ENCODE measurements around the gene TM4SF4.

The TM4SF4 gene

DNA sequence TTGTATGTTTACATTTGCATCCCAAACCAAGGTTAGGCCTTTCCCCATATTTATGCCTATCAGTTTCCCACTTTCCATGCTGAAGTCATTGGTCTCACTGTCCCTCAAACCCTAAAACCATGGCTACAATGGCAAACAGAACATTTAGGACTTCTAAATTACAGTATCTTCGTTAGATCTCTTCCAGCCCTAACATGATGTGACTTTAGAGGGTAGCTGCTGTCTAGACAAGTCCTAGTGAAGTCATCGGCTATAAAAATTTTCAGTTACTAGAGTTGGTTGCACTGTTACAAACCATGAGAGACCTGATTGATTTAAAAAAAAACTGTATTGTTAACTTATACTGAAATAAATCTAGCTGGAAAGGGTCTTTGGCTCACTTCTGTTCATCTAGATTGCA is 54.6 kb downstream of the TM4SF4 start:
- Histone ChIP-seq H4K8ac (ENCODE audit: low read depth, low read length) (no peak overlapping the region), H3K79me1 (ENCODE audit: low read length) (peaks cover 2% of the 10 kb centered on the region), H3K9ac (ENCODE audit: low read length) (no peak overlapping the region), H2BK12ac (ENCODE audit: low read length) (no peak overlapping the region), H2AFZ (ENCODE audit: insufficient read depth, low read length, poor library complexity) (no peak overlapping the region), H2BK120ac (ENCODE audit: insufficient read depth, low read length, poor library complexity) (no peak overlapping the region), H4K91ac (ENCODE audit: low read depth, low read length) (no peak overlapping the region), H3K4me3 (ENCODE audit: low read depth, low read length) (no peak overlapping the region), H3K79me2 (ENCODE audit: control insufficient read depth, insufficient read depth, low read length, poor library complexity) (peaks cover 3% of the 10 kb centered on the region), H3K4ac (ENCODE audit: low read depth, low read length) (no peak overlapping the region), H2AK5ac (ENCODE audit: low read length) (no peak overlapping the region), H3K4me2 (ENCODE audit: low read length) (no peak overlapping the region), H3K4me1 (ENCODE audit: control insufficient read depth in 1 of 2, insufficient read depth in 2 of 2, low read length in 2 of 2) (peaks cover 2 to 5% of the 10 kb centered on the region in 2 experiments), H3K27ac (ENCODE audit: low read depth, low read length) (peak overlapping the region; percentile 46), H3K27me3 (ENCODE audit: insufficient read depth, low read length) (no peaks in the 10 kb centered on the region), H3K9me3 (ENCODE audit: insufficient read depth, low read depth, low read length) (no peaks in the 10 kb centered on the region), H3K14ac (ENCODE audit: low read length) (no peak overlapping the region), H3K36me3 (ENCODE audit: control insufficient read depth in 1 of 2, insufficient read depth in 2 of 2, low read length in 2 of 2) (peaks cover 0 to 6% of the 10 kb centered on the region in 2 experiments), H4K12ac (ENCODE audit: low read depth, low read length) (no peak overlapping the region), H2BK5ac (ENCODE audit: low read depth, low read length, poor library complexity) (no peak overlapping the region), H3K23ac (ENCODE audit: low read length) (no peak overlapping the region), H3K18ac (ENCODE audit: low read length) (no peak overlapping the region)
- WGBS (ENCODE audit: extremely low coverage, insufficient coverage, insufficient read length) = no CpG with 5 or more reads among the region's 2 CpGs
- DNase-seq = no peak

DNA sequence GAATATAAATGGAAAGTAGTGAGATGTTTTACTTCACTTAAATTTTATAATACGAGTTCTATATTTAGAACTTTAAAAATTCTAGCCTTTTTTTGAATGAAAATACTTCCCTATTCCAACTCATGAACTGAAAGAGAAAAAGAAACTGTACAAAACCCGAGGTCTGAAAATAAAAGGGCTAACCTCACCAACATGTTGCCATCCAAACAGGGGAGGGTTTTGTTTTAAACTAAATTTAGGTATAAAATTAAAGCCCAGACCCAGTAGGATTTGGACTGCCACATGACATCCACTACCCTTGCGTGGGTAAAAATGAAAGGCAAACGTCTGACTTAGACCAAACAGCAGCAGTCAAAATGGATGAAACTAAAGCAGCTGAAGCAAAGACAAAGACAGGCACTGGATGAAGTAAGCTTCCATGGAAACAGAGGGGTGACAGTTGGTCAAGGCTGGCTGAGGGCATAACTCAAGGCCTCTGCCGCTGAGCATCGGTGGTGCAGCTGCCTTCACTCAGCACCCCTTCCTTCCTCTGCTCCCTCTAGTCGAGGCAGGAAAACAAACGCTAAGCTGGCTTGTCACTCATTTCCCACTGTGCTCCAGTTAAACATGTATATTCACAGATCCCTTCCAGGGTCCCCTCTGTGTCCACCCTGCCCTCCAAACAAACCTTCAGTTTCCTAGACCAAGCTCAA is 58.1 kb downstream of the TM4SF4 start:
- Histone ChIP-seq H3K4me1 (ENCODE audit: control insufficient read depth in 1 of 2, insufficient read depth in 2 of 2, low read length in 2 of 2) (peaks cover 5 to 16% of the 10 kb centered on the region in 2 experiments), H3K4me3 (ENCODE audit: low read depth, low read length) (no peak overlapping the region), H3K14ac (ENCODE audit: low read length) (peak overlapping the region; percentile 35), H3K79me1 (ENCODE audit: low read length) (peaks cover 4% of the 10 kb centered on the region), H3K4me2 (ENCODE audit: low read length) (no peak overlapping the region), H3K18ac (ENCODE audit: low read length) (peak overlapping the region; percentile 5), H3K9ac (ENCODE audit: low read length) (peak overlapping the region; percentile 41), H2AFZ (ENCODE audit: insufficient read depth, low read length, poor library complexity) (peak overlapping the region; percentile 38), H4K8ac (ENCODE audit: low read depth, low read length) (peak overlapping the region; percentile 2), H2BK120ac (ENCODE audit: insufficient read depth, low read length, poor library complexity) (peak overlapping the region; percentile 31), H2AK5ac (ENCODE audit: low read length) (peak overlapping the region; percentile 23), H3K36me3 (ENCODE audit: control insufficient read depth in 1 of 2, insufficient read depth in 2 of 2, low read length in 2 of 2) (peaks cover 0 to 4% of the 10 kb centered on the region in 2 experiments), H3K9me3 (ENCODE audit: insufficient read depth, low read depth, low read length) (no peaks in the 10 kb centered on the region), H3K4ac (ENCODE audit: low read depth, low read length) (peak overlapping the region; percentile 17), H4K12ac (ENCODE audit: low read depth, low read length) (no peak overlapping the region), H2BK5ac (ENCODE audit: low read depth, low read length, poor library complexity) (no peak overlapping the region), H3K27me3 (ENCODE audit: insufficient read depth, low read length) (no peaks in the 10 kb centered on the region), H3K79me2 (ENCODE audit: control insufficient read depth, insufficient read depth, low read length, poor library complexity) (peaks cover 3% of the 10 kb centered on the region), H2BK12ac (ENCODE audit: low read length) (peak overlapping the region; percentile 51), H3K27ac (ENCODE audit: low read depth, low read length) (no peak overlapping the region), H3K23ac (ENCODE audit: low read length) (no peak overlapping the region), H4K91ac (ENCODE audit: low read depth, low read length) (no peak overlapping the region)
- no CpG with 5 or more reads among the region's 8 CpGs for WGBS (ENCODE audit: extremely low coverage, insufficient coverage, insufficient read length)
- DNase-seq = no peak

DNA sequence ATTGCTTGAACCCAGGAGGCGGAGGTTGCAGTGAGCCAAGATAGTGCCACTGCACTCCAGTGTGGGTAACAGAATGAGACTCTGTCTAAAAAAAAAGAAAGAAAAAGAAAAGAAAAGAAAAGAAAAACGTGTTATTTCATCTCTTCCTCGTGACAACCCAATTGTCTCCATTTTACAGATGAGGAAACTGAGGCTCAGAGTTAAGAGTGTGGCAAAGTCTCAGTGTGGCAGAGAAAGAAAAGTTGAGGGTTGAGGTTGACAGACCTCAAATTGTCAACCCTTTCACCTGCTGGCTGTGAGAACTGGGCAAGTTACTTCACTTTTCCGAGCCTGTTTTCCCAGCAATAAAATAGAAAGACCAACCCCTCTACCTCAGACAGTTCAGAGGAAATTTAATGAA is 59.6 kb downstream of the TM4SF4 start:
- H4K91ac ChIP-seq (ENCODE audit: low read depth, low read length) = no peak overlapping the region
- no peak overlapping the region for H3K27ac ChIP-seq (ENCODE audit: low read depth, low read length)
- WGBS (ENCODE audit: extremely low coverage, insufficient coverage, insufficient read length) = no CpG with 5 or more reads among the region's 4 CpGs

DNA sequence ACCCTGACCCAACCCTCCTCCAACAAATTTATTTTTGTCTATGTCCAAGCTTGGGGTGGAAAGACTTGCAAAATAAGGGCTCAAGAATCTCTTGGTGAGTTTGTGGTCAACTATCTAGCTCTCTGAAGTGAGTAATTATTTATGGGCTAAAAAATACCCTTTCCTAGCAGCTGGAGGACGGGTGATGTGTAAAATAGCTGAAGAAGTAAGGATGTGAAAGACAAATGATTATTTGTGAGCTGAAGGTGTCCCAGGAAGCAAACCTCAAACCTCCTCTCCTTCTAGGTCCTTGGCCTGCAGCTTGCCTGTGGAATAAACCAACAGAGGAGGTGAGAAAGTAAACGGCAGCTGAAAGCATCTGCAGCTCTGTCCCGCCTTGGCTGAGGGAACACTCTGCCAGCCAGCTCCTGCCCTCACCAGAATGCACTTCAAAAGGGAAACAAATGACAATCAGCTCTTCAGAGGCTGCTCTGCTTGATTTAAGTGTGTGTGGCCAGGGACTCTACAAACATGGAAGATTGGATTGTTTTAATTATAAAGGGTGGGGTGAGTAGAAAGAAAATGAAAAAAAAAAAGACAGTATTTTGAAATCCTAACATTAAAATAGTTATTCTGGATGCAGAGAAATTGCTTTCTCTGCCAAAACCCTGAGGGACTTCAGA is 60.3 kb downstream of the TM4SF4 start:
- Histone ChIP-seq H3K36me3 (ENCODE audit: control insufficient read depth in 1 of 2, insufficient read depth in 2 of 2, low read length in 2 of 2) (peaks cover 0 to 4% of the 10 kb centered on the region in 2 experiments), H3K4me1 (ENCODE audit: control insufficient read depth in 1 of 2, insufficient read depth in 2 of 2, low read length in 2 of 2) (peaks cover 7 to 20% of the 10 kb centered on the region in 2 experiments), H3K79me2 (ENCODE audit: control insufficient read depth, insufficient read depth, low read length, poor library complexity) (peaks cover 3% of the 10 kb centered on the region), H2AFZ (ENCODE audit: insufficient read depth, low read length, poor library complexity) (no peak overlapping the region), H2BK12ac (ENCODE audit: low read length) (peak overlapping the region; percentile 21), H2BK5ac (ENCODE audit: low read depth, low read length, poor library complexity) (no peak overlapping the region), H3K4me2 (ENCODE audit: low read length) (no peak overlapping the region), H2BK120ac (ENCODE audit: insufficient read depth, low read length, poor library complexity) (no peak overlapping the region), H3K4ac (ENCODE audit: low read depth, low read length) (no peak overlapping the region), H3K23ac (ENCODE audit: low read length) (no peak overlapping the region), H3K9ac (ENCODE audit: low read length) (no peak overlapping the region), H3K4me3 (ENCODE audit: low read depth, low read length) (no peak overlapping the region), H3K79me1 (ENCODE audit: low read length) (peaks cover 6% of the 10 kb centered on the region), H2AK5ac (ENCODE audit: low read length) (no peak overlapping the region), H3K27me3 (ENCODE audit: insufficient read depth, low read length) (no peaks in the 10 kb centered on the region), H4K8ac (ENCODE audit: low read depth, low read length) (no peak overlapping the region), H3K27ac (ENCODE audit: low read depth, low read length) (no peak overlapping the region), H4K91ac (ENCODE audit: low read depth, low read length) (no peak overlapping the region), H3K18ac (ENCODE audit: low read length) (peak overlapping the region; percentile 77), H3K14ac (ENCODE audit: low read length) (peak overlapping the region; percentile 39), H3K9me3 (ENCODE audit: insufficient read depth, low read depth, low read length) (no peaks in the 10 kb centered on the region), H4K12ac (ENCODE audit: low read depth, low read length) (no peak overlapping the region)
- WGBS (ENCODE audit: extremely low coverage, insufficient coverage, insufficient read length) = no CpG with 5 or more reads among the region's 3 CpGs
- no peak for DNase-seq

More for the DNA sequence above, 59.6 kb downstream of the TM4SF4 start:
- H3K27me3 ChIP-seq (ENCODE audit: insufficient read depth, low read length) = no peaks in the 10 kb centered on the region
- H2BK120ac ChIP-seq (ENCODE audit: insufficient read depth, low read length, poor library complexity) = no peak overlapping the region
- H3K4ac ChIP-seq (ENCODE audit: low read depth, low read length) = no peak overlapping the region
- H3K4me2 ChIP-seq (ENCODE audit: low read length) = no peak overlapping the region
- H3K23ac ChIP-seq (ENCODE audit: low read length) = no peak overlapping the region
- H2AFZ ChIP-seq (ENCODE audit: insufficient read depth, low read length, poor library complexity) = no peak overlapping the region
- H2BK12ac ChIP-seq (ENCODE audit: low read length) = no peak overlapping the region
- H2BK5ac ChIP-seq (ENCODE audit: low read depth, low read length, poor library complexity) = no peak overlapping the region
- H3K18ac ChIP-seq (ENCODE audit: low read length) = no peak overlapping the region
- H3K79me1 ChIP-seq (ENCODE audit: low read length) = peaks cover 2% of the 10 kb centered on the region
- peaks cover 5 to 17% of the 10 kb centered on the region in 2 experiments for H3K4me1 ChIP-seq (ENCODE audit: control insufficient read depth in 1 of 2, insufficient read depth in 2 of 2, low read length in 2 of 2)
- no peak overlapping the region for H4K12ac ChIP-seq (ENCODE audit: low read depth, low read length)
- H3K9ac ChIP-seq (ENCODE audit: low read length) = no peak overlapping the region
- H3K9me3 ChIP-seq (ENCODE audit: insufficient read depth, low read depth, low read length) = no peaks in the 10 kb centered on the region
- peaks cover 3% of the 10 kb centered on the region for H3K79me2 ChIP-seq (ENCODE audit: control insufficient read depth, insufficient read depth, low read length, poor library complexity)
- H3K4me3 ChIP-seq (ENCODE audit: low read depth, low read length) = no peak overlapping the region
- DNase-seq = no peak
- no peak overlapping the region for H2AK5ac ChIP-seq (ENCODE audit: low read length)
- no peak overlapping the region for H3K14ac ChIP-seq (ENCODE audit: low read length)
- no peak overlapping the region for H4K8ac ChIP-seq (ENCODE audit: low read depth, low read length)
- H3K36me3 ChIP-seq (ENCODE audit: control insufficient read depth in 1 of 2, insufficient read depth in 2 of 2, low read length in 2 of 2) = peaks cover 0 to 4% of the 10 kb centered on the region in 2 experiments

All from trophoblast cell (in vitro differentiated cells and primary cell).